Raji (cell line): ENCODE measurements around the gene INSYN2B.

Experiments
- POLR2A ChIP-seq: IDR thresholded peaks from 2 replicates; pipeline ENCODE4 v1.6.1; 2011; ENCODE audit warnings: low read depth, low read length, control low read depth; ENCODE audit not compliant: insufficient read depth

Gene INSYN2B

GRCh38 chr5:169869066-169869465 is 111.2 kb downstream of the INSYN2B start:
- no peak for TF ChIP-seq POLR2A

GRCh38 chr5:169867347-169867746 is 112.9 kb downstream of the INSYN2B start:
- TF ChIP-seq POLR2A: no peak

- no peak for TF ChIP-seq POLR2A
Measured at GRCh38 chr5:169864483-169864882, 115.8 kb downstream of the INSYN2B start.

GRCh38 chr5:169862391-169862811 is 117.9 kb downstream of the INSYN2B start:
- no peak for TF ChIP-seq POLR2A

DNA sequence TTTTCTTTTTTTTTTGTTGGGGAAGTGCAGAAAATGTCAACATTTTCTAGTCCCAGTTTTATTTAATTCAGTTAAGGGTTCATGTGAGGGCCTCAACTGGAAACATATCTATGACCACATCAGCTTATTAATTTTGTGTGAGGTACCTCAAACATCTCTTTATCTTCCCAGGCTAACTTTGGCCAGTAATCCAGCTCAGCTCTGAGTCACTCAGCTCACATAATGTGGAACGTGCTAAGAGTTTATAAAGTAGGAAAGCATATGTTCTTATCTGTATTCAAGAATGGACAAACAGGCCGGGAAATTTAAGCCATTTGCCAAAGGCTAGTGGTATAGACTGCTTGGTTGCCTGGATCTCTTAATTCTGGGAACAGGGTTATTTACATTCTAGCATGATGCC is 118.4 kb downstream of the INSYN2B start:
- no peak for TF ChIP-seq POLR2A

- no peak for TF ChIP-seq POLR2A
Measured at GRCh38 chr5:169861433-169861832, 118.9 kb downstream of the INSYN2B start.

DNA sequence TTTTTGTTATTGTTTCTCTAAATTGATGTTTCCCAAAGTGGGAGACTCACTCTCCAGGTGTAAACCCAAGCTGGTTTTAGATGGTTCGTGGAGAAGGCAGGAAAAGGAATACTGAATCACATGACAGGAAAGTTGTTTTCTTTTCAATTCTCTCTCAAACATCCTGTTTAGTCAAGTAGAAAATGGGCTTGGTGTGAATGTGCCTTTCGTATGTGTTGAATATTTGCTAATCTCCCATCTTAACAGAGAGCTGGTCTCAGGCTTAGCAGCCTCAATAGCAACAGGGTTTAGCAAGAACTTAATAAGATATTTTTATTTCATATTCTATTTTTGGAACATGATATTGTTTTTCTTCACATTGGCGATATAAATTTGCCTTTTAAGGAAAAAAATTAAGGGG is 119.7 kb downstream of the INSYN2B start:
- TF ChIP-seq POLR2A: no peak

DNA sequence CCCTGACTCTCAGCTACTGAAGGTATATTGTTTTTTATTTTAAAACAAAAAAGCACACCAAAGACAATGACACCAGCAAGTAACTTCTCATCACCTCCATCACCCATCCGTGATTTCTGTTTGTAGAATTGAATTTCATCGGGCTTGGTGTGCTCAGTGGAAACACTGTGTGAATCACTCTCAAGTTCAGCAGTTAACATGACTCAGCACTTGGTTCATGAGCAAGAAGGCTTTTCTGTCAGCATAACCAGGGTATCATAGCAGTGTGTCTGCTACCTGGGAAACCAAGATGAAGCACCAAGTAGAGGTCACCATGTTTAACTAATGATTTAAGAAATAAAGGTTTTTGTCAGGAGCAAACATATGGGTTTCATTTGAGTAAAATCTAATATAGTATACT is 123.7 kb downstream of the INSYN2B start:
- TF ChIP-seq POLR2A: no peak

- TF ChIP-seq POLR2A: no peak
Measured at GRCh38 chr5:169851321-169851850, 128.9 kb downstream of the INSYN2B start.

DNA sequence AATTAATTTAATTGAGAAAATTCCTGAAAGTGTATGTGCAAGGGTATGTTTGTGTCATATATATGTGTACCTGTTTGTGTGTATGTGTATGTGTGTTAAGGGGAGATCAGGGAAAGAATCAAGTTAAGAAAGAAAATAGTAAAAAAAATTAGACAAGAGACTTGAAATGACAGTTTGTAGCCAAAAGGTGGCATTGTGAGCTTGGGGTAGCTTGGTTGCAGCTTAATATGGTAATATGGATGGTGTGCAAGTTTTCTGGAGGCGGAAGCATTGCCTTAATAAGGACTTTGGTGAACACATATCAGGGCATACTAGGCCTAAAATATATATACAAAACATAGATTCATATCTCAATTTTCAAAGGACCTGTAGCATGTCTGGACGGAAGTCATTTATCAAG is 129.9 kb downstream of the INSYN2B start:
- TF ChIP-seq POLR2A: no peak

- no peak for TF ChIP-seq POLR2A
Measured at GRCh38 chr5:169848792-169849191, 131.5 kb downstream of the INSYN2B start.

DNA sequence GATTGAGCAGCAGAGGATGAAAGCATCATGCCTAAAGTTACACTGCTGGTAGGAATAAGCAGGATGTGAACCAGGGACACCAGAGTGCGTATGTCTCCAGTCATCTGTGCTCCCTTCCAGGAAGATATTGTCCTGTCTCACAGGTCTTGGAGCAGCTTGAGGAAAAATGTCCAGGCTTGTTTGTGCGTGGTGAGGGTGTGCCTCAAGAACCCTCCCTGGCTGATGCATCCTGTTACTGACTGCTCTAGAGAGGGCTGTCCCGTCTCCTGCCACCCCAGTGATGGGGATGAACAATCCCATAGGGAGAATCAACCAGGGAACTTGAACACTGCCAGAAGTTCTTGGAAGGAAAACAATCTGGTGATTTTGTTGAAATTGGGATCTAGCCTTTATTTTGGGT is 132.0 kb downstream of the INSYN2B start:
- no peak for TF ChIP-seq POLR2A

DNA sequence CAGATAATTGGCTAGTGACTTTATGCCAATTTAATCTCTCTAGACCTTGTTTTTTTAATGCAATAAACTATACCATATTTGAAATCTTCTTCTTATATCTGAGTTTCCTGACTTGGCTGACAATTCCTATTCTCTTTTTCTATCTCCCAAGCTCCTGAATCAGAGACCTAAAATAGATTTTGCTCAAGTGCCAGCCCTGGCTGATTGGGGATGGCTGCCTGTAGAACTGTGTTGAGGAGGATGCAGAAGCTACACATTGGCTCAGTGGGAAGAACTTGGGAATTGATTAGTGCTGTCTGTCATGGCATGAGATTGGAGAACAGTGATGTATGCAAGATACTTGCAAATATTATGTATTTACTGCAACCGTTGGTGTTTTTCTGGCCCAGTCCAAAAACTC is 132.8 kb downstream of the INSYN2B start:
- TF ChIP-seq POLR2A: no peak

DNA sequence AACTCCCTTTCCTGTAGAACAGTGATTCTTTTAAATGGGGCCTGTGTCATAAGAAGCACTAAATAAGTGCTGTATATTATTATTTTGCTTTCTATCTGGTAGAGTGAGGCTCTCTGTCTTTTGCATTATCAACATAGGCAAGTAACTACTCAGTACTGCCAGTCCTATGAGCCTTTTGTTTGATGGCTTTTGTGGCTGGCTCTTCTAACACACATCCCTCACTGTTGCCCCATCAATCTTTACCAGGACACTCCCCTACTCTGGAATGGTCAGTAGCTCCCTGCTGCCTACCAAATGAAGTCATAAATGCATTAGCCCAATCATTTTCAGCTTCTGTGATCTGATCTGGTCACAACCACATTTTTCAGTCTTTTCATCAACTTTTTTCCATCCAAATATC is 137.6 kb downstream of the INSYN2B start:
- TF ChIP-seq POLR2A: no peak

- TF ChIP-seq POLR2A: no peak
Measured at GRCh38 chr5:169840405-169840804, 139.9 kb downstream of the INSYN2B start.

GRCh38 chr5:169838688-169839087 is 141.6 kb downstream of the INSYN2B start:
- no peak for TF ChIP-seq POLR2A

DNA sequence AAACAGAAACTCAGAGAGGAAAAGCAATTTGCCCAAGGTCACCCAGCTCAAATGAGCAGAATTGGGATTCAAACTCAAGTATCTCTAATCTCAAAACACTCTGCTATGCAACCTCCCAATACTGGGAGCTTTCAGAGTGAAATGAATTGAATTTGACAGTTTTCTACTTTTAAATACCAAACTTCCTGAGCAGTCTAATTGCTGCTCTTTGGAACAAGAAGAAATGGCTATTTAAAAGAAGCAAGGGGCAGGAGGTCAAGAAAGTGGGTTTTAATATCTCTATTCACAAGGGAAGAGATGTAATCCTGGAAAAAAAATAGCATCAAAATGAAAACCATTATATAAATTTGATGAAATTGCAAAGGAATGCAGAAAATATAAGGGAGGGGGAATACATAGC is 142.6 kb downstream of the INSYN2B start:
- no peak for TF ChIP-seq POLR2A
